Activated gamma-delta T cell treated with Interleukin-2 at 50 U/mL for 16 hours (primary cell): ENCODE data around the gene MCMBP.

Experiments used
- DNase-seq: peaks from one replicate; pipeline ENCODE4 v3.0.0-alpha.2; 2020

The MCMBP gene

GRCh38 chr10:119781498-119781897 is 91.1 kb downstream of the MCMBP start:
- DNase-seq: no peak

DNA sequence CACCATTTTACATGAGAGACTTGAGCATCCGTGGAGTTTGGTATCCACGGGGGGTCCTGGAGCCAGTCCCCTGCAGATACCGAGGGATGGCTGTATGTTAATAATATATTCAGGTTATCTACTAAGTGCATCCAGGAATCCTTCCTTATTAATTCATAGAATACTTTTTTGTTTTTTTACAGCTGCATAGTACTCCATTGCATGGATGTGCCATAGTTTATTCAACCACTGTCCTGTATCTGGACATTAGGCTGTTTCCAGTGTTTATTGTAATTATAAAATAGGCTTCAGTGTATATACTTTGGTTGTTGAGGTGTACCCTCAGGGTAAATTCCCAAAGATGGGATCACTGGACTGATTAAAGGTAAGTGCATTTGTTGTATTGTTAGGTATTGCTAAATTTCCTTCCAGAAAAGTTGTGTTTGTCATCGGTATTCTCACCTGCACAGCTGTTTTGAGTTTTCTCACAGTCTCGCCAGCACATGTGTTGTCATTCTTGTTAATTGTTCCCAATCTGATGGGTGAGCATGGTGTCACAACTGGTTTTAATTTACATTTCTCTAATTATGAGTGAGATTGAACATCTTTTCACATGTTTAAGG is 91.7 kb downstream of the MCMBP start:
- no peak for DNase-seq
